T-helper 2 cell treated with Interferon-gamma antibody and Interleukin-4, amounts not matched to agents 5 μg/mL and 100 μg/mL, for 36 hours (primary cell): Measurements from ENCODE around the gene BLVRA.

ENCODE experiments used
- DNase-seq: peaks from one replicate; pipeline ENCODE4 v3.0.0; 2021; ENCODE audit warnings: low spot score
- H3K27ac Mint-ChIP-seq: one replicate; pipeline ENCODE4 v1.8.0; 2021; ENCODE audit warnings: mild to moderate bottlenecking, mixed read lengths
- H3K27me3 Mint-ChIP-seq: one replicate; pipeline ENCODE4 v1.8.0; 2021; ENCODE audit warnings: low read depth, mixed read lengths
- H3K36me3 Mint-ChIP-seq: one replicate; pipeline ENCODE4 v1.8.0; 2021; ENCODE audit warnings: low read depth, mixed read lengths
- H3K4me1 Mint-ChIP-seq: one replicate; pipeline ENCODE4 v1.8.0; 2021; ENCODE audit warnings: low read depth, mixed read lengths
- H3K4me3 Mint-ChIP-seq: one replicate; pipeline ENCODE4 v1.8.0; 2022; ENCODE audit warnings: mild to moderate bottlenecking, moderate library complexity, mixed read lengths
- H3K9me3 Mint-ChIP-seq: one replicate; pipeline ENCODE4 v1.8.0; 2021; ENCODE audit warnings: mixed read lengths

BLVRA gene

GRCh38 chr7:43735403-43735801 lies 23.1 kb upstream of the BLVRA start:
- no peaks in the 10 kb centered on the region for H3K27me3 Mint-ChIP-seq
- H3K4me3 Mint-ChIP-seq = no peak overlapping the region
- H3K36me3 Mint-ChIP-seq = no peaks in the 10 kb centered on the region
- H3K27ac Mint-ChIP-seq = no peak overlapping the region
- H3K4me1 Mint-ChIP-seq = peaks cover 3% of the 10 kb centered on the region
- H3K9me3 Mint-ChIP-seq = peaks cover 4% of the 10 kb centered on the region
- no peak for DNase-seq

GRCh38 chr7:43735802-43736603 lies 22.5 kb upstream of the BLVRA start:
- Mint-ChIP-seq H3K36me3 (no peaks in the 10 kb centered on the region), H3K4me1 (peaks cover 3% of the 10 kb centered on the region), H3K27ac (no peak overlapping the region), H3K4me3 (no peak overlapping the region), H3K27me3 (no peaks in the 10 kb centered on the region), H3K9me3 (peaks cover 4% of the 10 kb centered on the region)
- DNase-seq = peak; percentile 45

- Mint-ChIP-seq H3K27me3 (peaks cover 3% of the 10 kb centered on the region), H3K9me3 (peaks cover 4% of the 10 kb centered on the region), H3K4me1 (peaks cover 3% of the 10 kb centered on the region), H3K4me3 (no peak overlapping the region), H3K36me3 (no peaks in the 10 kb centered on the region), H3K27ac (no peak overlapping the region)
- no peak for DNase-seq
These were observed 20.9 kb upstream of the BLVRA start for GRCh38 chr7:43737467-43738127.

- H3K4me3 Mint-ChIP-seq = no peak overlapping the region
- no peaks in the 10 kb centered on the region for H3K4me1 Mint-ChIP-seq
- H3K27ac Mint-ChIP-seq = no peak overlapping the region
- peaks cover 4% of the 10 kb centered on the region for H3K9me3 Mint-ChIP-seq
- H3K27me3 Mint-ChIP-seq = peaks cover 13% of the 10 kb centered on the region
- H3K36me3 Mint-ChIP-seq = no peaks in the 10 kb centered on the region
- DNase-seq = no peak
These were observed 15.8 kb upstream of the BLVRA start for GRCh38 chr7:43742692-43743091.

GRCh38 chr7:43747328-43748105 lies 11.0 kb upstream of the BLVRA start:
- Mint-ChIP-seq H3K27ac (no peak overlapping the region), H3K4me3 (no peak overlapping the region), H3K27me3 (peaks cover 12% of the 10 kb centered on the region), H3K4me1 (peaks cover 5% of the 10 kb centered on the region), H3K9me3 (no peaks in the 10 kb centered on the region), H3K36me3 (no peaks in the 10 kb centered on the region)
- no peak for DNase-seq

GRCh38 chr7:43749383-43749940 lies 9.0 kb upstream of the BLVRA start:
- no peak for DNase-seq
- H3K27me3 Mint-ChIP-seq = peaks cover 19% of the 10 kb centered on the region
- no peak overlapping the region for H3K4me3 Mint-ChIP-seq
- peaks cover 7% of the 10 kb centered on the region for H3K4me1 Mint-ChIP-seq
- H3K9me3 Mint-ChIP-seq = no peaks in the 10 kb centered on the region
- no peaks in the 10 kb centered on the region for H3K36me3 Mint-ChIP-seq
- no peak overlapping the region for H3K27ac Mint-ChIP-seq

GRCh38 chr7:43750016-43750887 lies 8.2 kb upstream of the BLVRA start:
- Mint-ChIP-seq H3K27me3 (peaks cover 19% of the 10 kb centered on the region), H3K9me3 (no peaks in the 10 kb centered on the region), H3K36me3 (no peaks in the 10 kb centered on the region), H3K4me1 (peaks cover 7% of the 10 kb centered on the region), H3K27ac (no peak overlapping the region), H3K4me3 (no peak overlapping the region)
- DNase-seq = no peak

- no peak for DNase-seq
- Mint-ChIP-seq H3K4me3 (no peak overlapping the region), H3K27me3 (peaks cover 20% of the 10 kb centered on the region), H3K4me1 (peaks cover 16% of the 10 kb centered on the region), H3K27ac (no peak overlapping the region), H3K9me3 (no peaks in the 10 kb centered on the region), H3K36me3 (no peaks in the 10 kb centered on the region)
These were observed 6.1 kb upstream of the BLVRA start for GRCh38 chr7:43752411-43752810.

GRCh38 chr7:43753271-43753810 lies 5.1 kb upstream of the BLVRA start:
- Mint-ChIP-seq H3K4me3 (no peak overlapping the region), H3K27me3 (peaks cover 24% of the 10 kb centered on the region), H3K4me1 (peaks cover 22% of the 10 kb centered on the region), H3K27ac (no peak overlapping the region), H3K9me3 (no peaks in the 10 kb centered on the region), H3K36me3 (no peaks in the 10 kb centered on the region)
- no peak for DNase-seq

GRCh38 chr7:43753843-43754242 lies 4.6 kb upstream of the BLVRA start:
- H3K4me3 Mint-ChIP-seq = no peak overlapping the region
- no peak for DNase-seq
- H3K27ac Mint-ChIP-seq = no peak overlapping the region
- H3K27me3 Mint-ChIP-seq = peaks cover 24% of the 10 kb centered on the region
- no peaks in the 10 kb centered on the region for H3K36me3 Mint-ChIP-seq
- H3K9me3 Mint-ChIP-seq = no peaks in the 10 kb centered on the region
- H3K4me1 Mint-ChIP-seq = peaks cover 22% of the 10 kb centered on the region

- H3K27ac Mint-ChIP-seq = no peak overlapping the region
- no peaks in the 10 kb centered on the region for H3K36me3 Mint-ChIP-seq
- H3K27me3 Mint-ChIP-seq = peaks cover 22% of the 10 kb centered on the region
- H3K4me3 Mint-ChIP-seq = no peak overlapping the region
- H3K9me3 Mint-ChIP-seq = no peaks in the 10 kb centered on the region
- peaks cover 25% of the 10 kb centered on the region for H3K4me1 Mint-ChIP-seq
- DNase-seq = no peak
These were observed 3.9 kb upstream of the BLVRA start for GRCh38 chr7:43754596-43754995.

GRCh38 chr7:43756368-43757072 lies 2.0 kb upstream of the BLVRA start:
- Mint-ChIP-seq H3K27me3 (peaks cover 24% of the 10 kb centered on the region), H3K4me1 (peaks cover 23% of the 10 kb centered on the region), H3K27ac (peak overlapping the region; percentile 14), H3K4me3 (peak overlapping the region; percentile 71), H3K36me3 (no peaks in the 10 kb centered on the region), H3K9me3 (no peaks in the 10 kb centered on the region)
- DNase-seq = peak; percentile 22
